ENCODE measurements around the gene ELMO1.

ELMO1 gene

GRCh38 chr7:37085600-37085999 lies 363.1 kb downstream of the ELMO1 start:
- peaks cover 3% of the 10 kb centered on the region; the same call in 1 of the 2 replicates for H3K4me1 ChIP-seq (ENCODE audit: insufficient read depth, low read length)
- no peaks in the 10 kb centered on the region for H3K27me3 ChIP-seq (ENCODE audit: insufficient read depth, low read length)
- H3K4me3 ChIP-seq (ENCODE audit: low read length), result no peak overlapping the region
- no peak overlapping the region for H3K9ac ChIP-seq (ENCODE audit: low read depth, low read length)
- no peak overlapping the region for H3K27ac ChIP-seq (ENCODE audit: low read length)
- H3K36me3 ChIP-seq (ENCODE audit: insufficient read depth, low read depth, low read length), result no peaks in the 10 kb centered on the region
- no peaks in the 10 kb centered on the region for H3K9me3 ChIP-seq (ENCODE audit: insufficient read depth, low read depth, low read length)

- Histone ChIP-seq H3K27me3 (ENCODE audit: insufficient read depth, low read length) (no peaks in the 10 kb centered on the region), H3K9ac (ENCODE audit: low read depth, low read length) (no peak overlapping the region), H3K27ac (ENCODE audit: low read length) (no peak overlapping the region), H3K9me3 (ENCODE audit: insufficient read depth, low read depth, low read length) (no peaks in the 10 kb centered on the region), H3K36me3 (ENCODE audit: insufficient read depth, low read depth, low read length) (no peaks in the 10 kb centered on the region), H3K4me3 (ENCODE audit: low read length) (no peak overlapping the region), H3K4me1 (ENCODE audit: insufficient read depth, low read length) (peaks cover 3% of the 10 kb centered on the region; the same call in 1 of the 2 replicates)
These were observed 364.4 kb downstream of the ELMO1 start for GRCh38 chr7:37084303-37084702.

- H3K9ac ChIP-seq (ENCODE audit: low read depth, low read length), result no peak overlapping the region
- no peaks in the 10 kb centered on the region for H3K27me3 ChIP-seq (ENCODE audit: insufficient read depth, low read length)
- H3K4me1 ChIP-seq (ENCODE audit: insufficient read depth, low read length), result peaks cover 3% of the 10 kb centered on the region; the same call in 1 of the 2 replicates
- no peaks in the 10 kb centered on the region for H3K9me3 ChIP-seq (ENCODE audit: insufficient read depth, low read depth, low read length)
- H3K27ac ChIP-seq (ENCODE audit: low read length), result no peak overlapping the region
- H3K4me3 ChIP-seq (ENCODE audit: low read length), result no peak overlapping the region
- no peaks in the 10 kb centered on the region for H3K36me3 ChIP-seq (ENCODE audit: insufficient read depth, low read depth, low read length)
These were observed 365.2 kb downstream of the ELMO1 start for GRCh38 chr7:37083311-37084096.

GRCh38 chr7:37081436-37081835 lies 367.2 kb downstream of the ELMO1 start:
- Histone ChIP-seq H3K9me3 (ENCODE audit: insufficient read depth, low read depth, low read length) (no peaks in the 10 kb centered on the region), H3K4me1 (ENCODE audit: insufficient read depth, low read length) (no peaks in the 10 kb centered on the region), H3K27ac (ENCODE audit: low read length) (no peak overlapping the region), H3K9ac (ENCODE audit: low read depth, low read length) (no peak overlapping the region), H3K27me3 (ENCODE audit: insufficient read depth, low read length) (no peaks in the 10 kb centered on the region), H3K36me3 (ENCODE audit: insufficient read depth, low read depth, low read length) (no peaks in the 10 kb centered on the region), H3K4me3 (ENCODE audit: low read length) (no peak overlapping the region)

- Histone ChIP-seq H3K9ac (ENCODE audit: low read depth, low read length) (no peak overlapping the region), H3K36me3 (ENCODE audit: insufficient read depth, low read depth, low read length) (no peaks in the 10 kb centered on the region), H3K27ac (ENCODE audit: low read length) (no peak overlapping the region), H3K9me3 (ENCODE audit: insufficient read depth, low read depth, low read length) (no peaks in the 10 kb centered on the region), H3K4me3 (ENCODE audit: low read length) (no peak overlapping the region), H3K27me3 (ENCODE audit: insufficient read depth, low read length) (no peaks in the 10 kb centered on the region), H3K4me1 (ENCODE audit: insufficient read depth, low read length) (no peaks in the 10 kb centered on the region)
These were observed 369.2 kb downstream of the ELMO1 start for GRCh38 chr7:37079420-37079819.

- H3K4me3 ChIP-seq (ENCODE audit: low read length), result no peak overlapping the region
- H3K27ac ChIP-seq (ENCODE audit: low read length), result no peak overlapping the region
- H3K27me3 ChIP-seq (ENCODE audit: insufficient read depth, low read length), result no peaks in the 10 kb centered on the region
These were observed 372.0 kb downstream of the ELMO1 start for GRCh38 chr7:37076668-37077067.

GRCh38 chr7:37074370-37074769 lies 374.3 kb downstream of the ELMO1 start:
- H3K4me3 ChIP-seq (ENCODE audit: low read length), result no peak overlapping the region
- H3K9ac ChIP-seq (ENCODE audit: low read depth, low read length), result no peak overlapping the region
- no peak overlapping the region for H3K27ac ChIP-seq (ENCODE audit: low read length)
- no peaks in the 10 kb centered on the region for H3K36me3 ChIP-seq (ENCODE audit: insufficient read depth, low read depth, low read length)
- H3K9me3 ChIP-seq (ENCODE audit: insufficient read depth, low read depth, low read length), result no peaks in the 10 kb centered on the region
- H3K27me3 ChIP-seq (ENCODE audit: insufficient read depth, low read length), result no peaks in the 10 kb centered on the region
- H3K4me1 ChIP-seq (ENCODE audit: insufficient read depth, low read length), result no peaks in the 10 kb centered on the region

More at GRCh38 chr7:37076668-37077067, 372.0 kb downstream of the ELMO1 start:
- Histone ChIP-seq H3K4me1 (ENCODE audit: insufficient read depth, low read length) (no peaks in the 10 kb centered on the region), H3K9me3 (ENCODE audit: insufficient read depth, low read depth, low read length) (no peaks in the 10 kb centered on the region), H3K36me3 (ENCODE audit: insufficient read depth, low read depth, low read length) (no peaks in the 10 kb centered on the region), H3K9ac (ENCODE audit: low read depth, low read length) (no peak overlapping the region)

GRCh38 chr7:37071124-37071523 lies 377.5 kb downstream of the ELMO1 start:
- Histone ChIP-seq H3K27ac (ENCODE audit: low read length) (no peak overlapping the region), H3K9ac (ENCODE audit: low read depth, low read length) (no peak overlapping the region), H3K9me3 (ENCODE audit: insufficient read depth, low read depth, low read length) (no peaks in the 10 kb centered on the region), H3K36me3 (ENCODE audit: insufficient read depth, low read depth, low read length) (no peaks in the 10 kb centered on the region), H3K27me3 (ENCODE audit: insufficient read depth, low read length) (no peaks in the 10 kb centered on the region), H3K4me1 (ENCODE audit: insufficient read depth, low read length) (no peaks in the 10 kb centered on the region), H3K4me3 (ENCODE audit: low read length) (no peak overlapping the region)

- no peak overlapping the region for H3K27ac ChIP-seq (ENCODE audit: low read length)
- H3K4me1 ChIP-seq (ENCODE audit: insufficient read depth, low read length), result no peaks in the 10 kb centered on the region
- no peaks in the 10 kb centered on the region for H3K27me3 ChIP-seq (ENCODE audit: insufficient read depth, low read length)
- no peaks in the 10 kb centered on the region for H3K36me3 ChIP-seq (ENCODE audit: insufficient read depth, low read depth, low read length)
- H3K4me3 ChIP-seq (ENCODE audit: low read length), result no peak overlapping the region
- H3K9me3 ChIP-seq (ENCODE audit: insufficient read depth, low read depth, low read length), result no peaks in the 10 kb centered on the region
- no peak overlapping the region for H3K9ac ChIP-seq (ENCODE audit: low read depth, low read length)
These were observed 378.2 kb downstream of the ELMO1 start for GRCh38 chr7:37070471-37070870.

- no peak overlapping the region for H3K4me3 ChIP-seq (ENCODE audit: low read length)
- H3K4me1 ChIP-seq (ENCODE audit: insufficient read depth, low read length), result no peaks in the 10 kb centered on the region
- H3K27ac ChIP-seq (ENCODE audit: low read length), result no peak overlapping the region
- H3K9ac ChIP-seq (ENCODE audit: low read depth, low read length), result no peak overlapping the region
- no peaks in the 10 kb centered on the region for H3K36me3 ChIP-seq (ENCODE audit: insufficient read depth, low read depth, low read length)
- H3K27me3 ChIP-seq (ENCODE audit: insufficient read depth, low read length), result no peaks in the 10 kb centered on the region
- H3K9me3 ChIP-seq (ENCODE audit: insufficient read depth, low read depth, low read length), result no peaks in the 10 kb centered on the region
These were observed 378.6 kb downstream of the ELMO1 start for GRCh38 chr7:37070031-37070430.

- H3K36me3 ChIP-seq (ENCODE audit: insufficient read depth, low read depth, low read length), result no peaks in the 10 kb centered on the region
- no peak overlapping the region for H3K4me3 ChIP-seq (ENCODE audit: low read length)
- no peaks in the 10 kb centered on the region for H3K27me3 ChIP-seq (ENCODE audit: insufficient read depth, low read length)
- H3K4me1 ChIP-seq (ENCODE audit: insufficient read depth, low read length), result no peaks in the 10 kb centered on the region
- no peak overlapping the region for H3K27ac ChIP-seq (ENCODE audit: low read length)
- H3K9me3 ChIP-seq (ENCODE audit: insufficient read depth, low read depth, low read length), result no peaks in the 10 kb centered on the region
- no peak overlapping the region for H3K9ac ChIP-seq (ENCODE audit: low read depth, low read length)
These were observed 379.3 kb downstream of the ELMO1 start for GRCh38 chr7:37069336-37069735.

GRCh38 chr7:37068902-37069301 lies 379.8 kb downstream of the ELMO1 start:
- Histone ChIP-seq H3K36me3 (ENCODE audit: insufficient read depth, low read depth, low read length) (no peaks in the 10 kb centered on the region), H3K27me3 (ENCODE audit: insufficient read depth, low read length) (no peaks in the 10 kb centered on the region), H3K4me3 (ENCODE audit: low read length) (no peak overlapping the region), H3K9me3 (ENCODE audit: insufficient read depth, low read depth, low read length) (no peaks in the 10 kb centered on the region), H3K4me1 (ENCODE audit: insufficient read depth, low read length) (no peaks in the 10 kb centered on the region), H3K27ac (ENCODE audit: low read length) (no peak overlapping the region), H3K9ac (ENCODE audit: low read depth, low read length) (no peak overlapping the region)

All from iPS-20b (cell line).